NB4 (cell line): ENCODE measurements around the gene ANXA9.

Experiments used
- POLR2A ChIP-seq: IDR thresholded peaks from 2 replicates; pipeline ENCODE4 v1.6.1; 2011; ENCODE audit warnings: mild to moderate bottlenecking; ENCODE audit not compliant: insufficient read length; ENCODE audit errors: extremely low read depth
- TF ChIP-seq, protein P1 (sequence below): IDR thresholded peaks from 2 replicates; pipeline ENCODE4 v1.6.1; 2011; ENCODE audit warnings: low read depth, low read length
- TF ChIP-seq, protein P2 (sequence below): IDR thresholded peaks from one replicate; pipeline ENCODE4 v1.5.1; 2012; ENCODE audit warnings: low read depth, low read length

DNA sequence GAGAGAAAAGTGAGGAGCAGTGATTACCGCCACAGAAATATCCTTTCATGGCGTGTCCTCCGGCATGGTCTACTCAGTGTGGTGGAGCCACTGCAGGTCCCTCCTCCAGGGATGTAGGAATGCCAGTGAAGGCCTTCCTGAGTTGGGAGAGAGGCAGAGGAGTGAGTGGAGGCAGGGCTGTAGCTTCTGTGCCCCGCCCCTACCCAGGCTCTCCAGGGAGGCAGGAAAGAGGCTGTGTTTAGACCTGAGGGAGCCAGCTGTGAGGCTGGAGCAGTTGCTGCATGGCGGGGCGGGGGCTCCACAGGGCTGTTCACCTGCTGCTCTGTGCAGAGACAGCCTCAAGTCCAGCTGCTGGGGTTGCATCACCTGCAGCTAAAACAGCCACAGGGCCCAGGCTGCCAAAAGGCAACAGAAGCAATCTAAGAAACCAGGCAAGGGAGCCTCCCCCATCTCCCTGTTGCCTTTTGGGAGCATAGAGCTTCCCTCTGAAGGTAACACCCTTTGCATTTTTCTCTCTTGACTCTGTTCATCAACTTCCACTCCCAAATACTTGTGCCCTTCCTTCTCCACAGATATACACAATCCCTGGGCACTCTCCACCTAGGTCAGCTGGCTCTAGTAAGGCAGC, 801 bp upstream of the ANXA9 start:
- TF ChIP-seq, protein P1, sequence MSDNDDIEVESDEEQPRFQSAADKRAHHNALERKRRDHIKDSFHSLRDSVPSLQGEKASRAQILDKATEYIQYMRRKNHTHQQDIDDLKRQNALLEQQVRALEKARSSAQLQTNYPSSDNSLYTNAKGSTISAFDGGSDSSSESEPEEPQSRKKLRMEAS = no peak
- TF ChIP-seq, protein P2, sequence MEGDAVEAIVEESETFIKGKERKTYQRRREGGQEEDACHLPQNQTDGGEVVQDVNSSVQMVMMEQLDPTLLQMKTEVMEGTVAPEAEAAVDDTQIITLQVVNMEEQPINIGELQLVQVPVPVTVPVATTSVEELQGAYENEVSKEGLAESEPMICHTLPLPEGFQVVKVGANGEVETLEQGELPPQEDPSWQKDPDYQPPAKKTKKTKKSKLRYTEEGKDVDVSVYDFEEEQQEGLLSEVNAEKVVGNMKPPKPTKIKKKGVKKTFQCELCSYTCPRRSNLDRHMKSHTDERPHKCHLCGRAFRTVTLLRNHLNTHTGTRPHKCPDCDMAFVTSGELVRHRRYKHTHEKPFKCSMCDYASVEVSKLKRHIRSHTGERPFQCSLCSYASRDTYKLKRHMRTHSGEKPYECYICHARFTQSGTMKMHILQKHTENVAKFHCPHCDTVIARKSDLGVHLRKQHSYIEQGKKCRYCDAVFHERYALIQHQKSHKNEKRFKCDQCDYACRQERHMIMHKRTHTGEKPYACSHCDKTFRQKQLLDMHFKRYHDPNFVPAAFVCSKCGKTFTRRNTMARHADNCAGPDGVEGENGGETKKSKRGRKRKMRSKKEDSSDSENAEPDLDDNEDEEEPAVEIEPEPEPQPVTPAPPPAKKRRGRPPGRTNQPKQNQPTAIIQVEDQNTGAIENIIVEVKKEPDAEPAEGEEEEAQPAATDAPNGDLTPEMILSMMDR = no peak
- no peak for TF ChIP-seq POLR2A
